Activated CD8-positive, alpha-beta T cell treated with anti-CD3 and anti-CD28 coated beads, Interleukin-2, amount 10 ng/mL, durations not matched to agents 7 days and 5 days (primary cell): Measurements from ENCODE around the gene ZCWPW1. TPM values are rescaled to one million over a fixed set of nuclear protein-coding genes. Genes with fewer than 3 reads are reported as not detected.

Experiments
- ATAC-seq: fragments of 150-1000 bp; cut with Tn5 transposase; one replicate; pipeline ENCODE4 v1.10.0; 2021; ENCODE audit warnings: moderate library complexity
- CTCF ChIA-PET: fragments of 350-600 bp; sonication (Branson Sonifier 250); formaldehyde crosslinking; loops from one replicate; lab custom pipeline; 2021; ENCODE audit warnings: antibody characterized with exemption; lab: Charles Lee
- POLR2A ChIA-PET: fragments of 350-600 bp; sonication (Branson Sonifier 250); formaldehyde crosslinking; loops from one replicate; lab custom pipeline; 2021; ENCODE audit warnings: antibody characterized with exemption; lab: Charles Lee
- DNase-seq: peaks from one replicate; pipeline ENCODE4 v3.0.0-alpha.2; 2020
- H3K27ac Mint-ChIP-seq: one replicate; pipeline ENCODE4 v1.8.0; 2021; ENCODE audit warnings: mild to moderate bottlenecking, mixed read lengths
- H3K27me3 Mint-ChIP-seq: one replicate; pipeline ENCODE4 v1.8.0; 2021; ENCODE audit warnings: low read depth, mixed read lengths
- H3K36me3 Mint-ChIP-seq: one replicate; pipeline ENCODE4 v1.8.0; 2021; ENCODE audit warnings: low read depth, mixed read lengths
- H3K4me1 Mint-ChIP-seq: one replicate; pipeline ENCODE4 v1.8.0; 2021; ENCODE audit warnings: low read depth, mixed read lengths
- H3K4me3 Mint-ChIP-seq: one replicate; pipeline ENCODE4 v1.8.0; 2021; ENCODE audit warnings: mild to moderate bottlenecking, mixed read lengths
- H3K9me3 Mint-ChIP-seq: one replicate; pipeline ENCODE4 v1.8.0; 2022; ENCODE audit warnings: mixed read lengths; ENCODE audit not compliant: insufficient read depth
- total RNA-seq, 2 experiments: library from RNA; stranded (reverse); gene quantifications; one replicate each; pipeline ENCODE4 v1.2.3, GENCODE V29; 2021

ZCWPW1 gene
- total RNA-seq, 2 experiments from 2014 or later = 2.6 to 2.8 TPM

- Mint-ChIP-seq H3K4me3 (no peak overlapping the region), H3K9me3 (no peaks in the 10 kb centered on the region), H3K27me3 (peaks cover 3% of the 10 kb centered on the region), H3K27ac (no peak overlapping the region), H3K36me3 (no peaks in the 10 kb centered on the region), H3K4me1 (peaks cover 1% of the 10 kb centered on the region)
- POLR2A ChIA-PET = no interaction called here
- ATAC-seq (no peak), DNase-seq (no peak)
- CTCF ChIA-PET = interaction anchor here (4.1 kb wide), 1 partner anchor 12 kb away, joined by 34 read pairs; no protein-coding TSS in a partner anchor
Measured at GRCh38 chr7:100418930-100419659, 9.4 kb downstream of the ZCWPW1 start.

- no peaks in the 10 kb centered on the region for H3K9me3 Mint-ChIP-seq
- no peak for ATAC-seq
- ChIA-PET CTCF (interaction anchor here (2.6 kb wide), 2 partner anchors 9 to 12 kb away, joined by 8 to 12 read pairs; no protein-coding TSS in a partner anchor), POLR2A (interaction anchor here (0.9 kb wide), 1 partner anchor 21 kb away, joined by 3 read pairs; no protein-coding TSS in a partner anchor)
- no peak for DNase-seq
- H3K4me1 Mint-ChIP-seq = peaks cover 14% of the 10 kb centered on the region
- H3K4me3 Mint-ChIP-seq = no peak overlapping the region
- no peaks in the 10 kb centered on the region for H3K36me3 Mint-ChIP-seq
- H3K27me3 Mint-ChIP-seq = peaks cover 7% of the 10 kb centered on the region
- no peak overlapping the region for H3K27ac Mint-ChIP-seq
Measured at GRCh38 chr7:100415448-100415847, 13.1 kb downstream of the ZCWPW1 start.

- Mint-ChIP-seq H3K4me1 (peaks cover 14% of the 10 kb centered on the region), H3K27ac (no peak overlapping the region), H3K36me3 (no peaks in the 10 kb centered on the region), H3K9me3 (no peaks in the 10 kb centered on the region), H3K4me3 (no peak overlapping the region), H3K27me3 (peaks cover 4% of the 10 kb centered on the region)
- DNase-seq (no peak), ATAC-seq (peak; percentile 36)
- POLR2A ChIA-PET = interaction anchor here (0.7 kb wide), 1 partner anchor 49 kb away, joined by 3 read pairs; no protein-coding TSS in a partner anchor
- CTCF ChIA-PET = interaction anchor here (1.5 to 2.6 kb wide), 3 partner anchors 9 to 281 kb away, joined by 4 to 8 read pairs (median 5); no protein-coding TSS in a partner anchor
Measured at GRCh38 chr7:100413889-100414288, 14.6 kb downstream of the ZCWPW1 start.

GRCh38 chr7:100413346-100413745, 15.2 kb downstream of the ZCWPW1 start:
- H3K36me3 Mint-ChIP-seq = no peaks in the 10 kb centered on the region
- ChIA-PET POLR2A (no interaction called here), CTCF (interaction anchor here (1.5 kb wide), 2 partner anchors 9 to 281 kb away, joined by 4 to 5 read pairs; no protein-coding TSS in a partner anchor)
- no peak overlapping the region for H3K4me3 Mint-ChIP-seq
- peaks cover 14% of the 10 kb centered on the region for H3K4me1 Mint-ChIP-seq
- H3K9me3 Mint-ChIP-seq = no peaks in the 10 kb centered on the region
- ATAC-seq = peak; percentile 39
- peaks cover 4% of the 10 kb centered on the region for H3K27me3 Mint-ChIP-seq
- no peak overlapping the region for H3K27ac Mint-ChIP-seq
- DNase-seq = no peak

GRCh38 chr7:100411101-100411500, 17.4 kb downstream of the ZCWPW1 start:
- no peaks in the 10 kb centered on the region for H3K36me3 Mint-ChIP-seq
- ChIA-PET CTCF (interaction anchor here (1.3 to 1.4 kb wide), 2 partner anchors 14 to 24 kb away, joined by 3 to 4 read pairs; no protein-coding TSS in a partner anchor), POLR2A (no interaction called here)
- no peak for DNase-seq
- H3K27ac Mint-ChIP-seq = no peak overlapping the region
- ATAC-seq = no peak
- H3K4me1 Mint-ChIP-seq = peaks cover 17% of the 10 kb centered on the region
- H3K27me3 Mint-ChIP-seq = peaks cover 6% of the 10 kb centered on the region
- H3K4me3 Mint-ChIP-seq = no peak overlapping the region
- H3K9me3 Mint-ChIP-seq = no peaks in the 10 kb centered on the region

GRCh38 chr7:100407285-100408180, 21.0 kb downstream of the ZCWPW1 start:
- no peak overlapping the region for H3K4me3 Mint-ChIP-seq
- CTCF ChIA-PET = interaction anchor here (0.6 to 4.0 kb wide), 33 partner anchors 8 to 318 kb away, joined by 3 to 34 read pairs (median 5); partner anchors contain the start of genes LAMTOR4, MEPCE, MOSPD3 and PILRA
- POLR2A ChIA-PET = interaction anchor here (0.9 to 1.3 kb wide), 3 partner anchors 21 to 222 kb away, joined by 3 to 5 read pairs (median 3); partner anchors contain the start of gene ZCWPW1

GRCh38 chr7:100406767-100407166, 21.7 kb downstream of the ZCWPW1 start:
- ATAC-seq (no peak), DNase-seq (no peak)
- CTCF ChIA-PET = interaction anchor here (1.2 to 4.0 kb wide), 22 partner anchors 8 to 317 kb away, joined by 3 to 34 read pairs (median 7); partner anchors contain the start of genes MEPCE, MOSPD3, PILRA and ZCWPW1
- Mint-ChIP-seq H3K27ac (no peak overlapping the region), H3K9me3 (no peaks in the 10 kb centered on the region), H3K36me3 (no peaks in the 10 kb centered on the region), H3K4me3 (no peak overlapping the region), H3K4me1 (peaks cover 3% of the 10 kb centered on the region), H3K27me3 (peaks cover 11% of the 10 kb centered on the region)
- POLR2A ChIA-PET = interaction anchor here (0.9 to 1.3 kb wide), 3 partner anchors 22 to 221 kb away, joined by 3 to 5 read pairs (median 3); partner anchors contain the start of gene ZCWPW1

More at GRCh38 chr7:100407285-100408180, 21.0 kb downstream of the ZCWPW1 start:
- Mint-ChIP-seq H3K9me3 (no peaks in the 10 kb centered on the region), H3K4me1 (peaks cover 5% of the 10 kb centered on the region), H3K27me3 (peaks cover 12% of the 10 kb centered on the region), H3K27ac (no peak overlapping the region), H3K36me3 (no peaks in the 10 kb centered on the region)
- DNase-seq = peak; percentile 66
- peak; percentile 92 for ATAC-seq

- DNase-seq = no peak
- POLR2A ChIA-PET = interaction anchor here (0.7 kb wide), 2 partner anchors 14 to 35 kb away, joined by 3 read pairs; no protein-coding TSS in a partner anchor
Measured at GRCh38 chr7:100402241-100402640, 26.3 kb downstream of the ZCWPW1 start.

GRCh38 chr7:100401811-100402210, 26.7 kb downstream of the ZCWPW1 start:
- POLR2A ChIA-PET = interaction anchor here (0.7 kb wide), 1 partner anchor 35 kb away, joined by 3 read pairs; no protein-coding TSS in a partner anchor
- ATAC-seq (no peak), DNase-seq (no peak)
- Mint-ChIP-seq H3K36me3 (no peaks in the 10 kb centered on the region), H3K27me3 (peaks cover 14% of the 10 kb centered on the region), H3K4me1 (peaks cover 16% of the 10 kb centered on the region), H3K9me3 (no peaks in the 10 kb centered on the region), H3K4me3 (no peak overlapping the region), H3K27ac (no peak overlapping the region)
- CTCF ChIA-PET = interaction anchor here (0.7 to 1.3 kb wide), 2 partner anchors 55 to 151 kb away, joined by 3 read pairs; no protein-coding TSS in a partner anchor

More at GRCh38 chr7:100402241-100402640, 26.3 kb downstream of the ZCWPW1 start:
- H3K27me3 Mint-ChIP-seq = peaks cover 14% of the 10 kb centered on the region
- no peak overlapping the region for H3K4me3 Mint-ChIP-seq
- no peaks in the 10 kb centered on the region for H3K9me3 Mint-ChIP-seq
- H3K36me3 Mint-ChIP-seq = no peaks in the 10 kb centered on the region
- no peak overlapping the region for H3K27ac Mint-ChIP-seq
- no peak for ATAC-seq
- peaks cover 11% of the 10 kb centered on the region for H3K4me1 Mint-ChIP-seq
- CTCF ChIA-PET = interaction anchor here (0.7 to 1.8 kb wide), 3 partner anchors 13 to 272 kb away, joined by 3 to 8 read pairs (median 4); no protein-coding TSS in a partner anchor

- ChIA-PET CTCF (interaction anchor here (1.1 to 1.3 kb wide), 2 partner anchors 54 to 1399 kb away, joined by 3 read pairs; no protein-coding TSS in a partner anchor), POLR2A (no interaction called here)
- Mint-ChIP-seq H3K27ac (no peak overlapping the region), H3K4me1 (peaks cover 21% of the 10 kb centered on the region), H3K4me3 (no peak overlapping the region), H3K9me3 (no peaks in the 10 kb centered on the region), H3K36me3 (no peaks in the 10 kb centered on the region), H3K27me3 (peaks cover 12% of the 10 kb centered on the region)
- ATAC-seq = no peak
- DNase-seq = peak; percentile 38
Measured at GRCh38 chr7:100400656-100401055, 27.8 kb downstream of the ZCWPW1 start.

- CTCF ChIA-PET = no interaction called here
- Mint-ChIP-seq H3K4me1 (peaks cover 23% of the 10 kb centered on the region), H3K36me3 (no peaks in the 10 kb centered on the region), H3K27ac (no peak overlapping the region), H3K4me3 (no peak overlapping the region), H3K27me3 (peaks cover 13% of the 10 kb centered on the region), H3K9me3 (no peaks in the 10 kb centered on the region)
- no peak for ATAC-seq
- POLR2A ChIA-PET = no interaction called here
- DNase-seq = no peak
Measured at GRCh38 chr7:100400041-100400440, 28.5 kb downstream of the ZCWPW1 start.
